Gastrocnemius medialis (tissue), 4 donors: ENCODE data around the gene AMBN. TPM values are rescaled to one million over a fixed set of nuclear protein-coding genes. Genes with fewer than 3 reads are reported as not detected.

ENCODE experiments used
- ATAC-seq, 2 donors: fragments of 150-250 bp; one replicate each; pipeline ENCODE4 v1.9.1; 2016
- DNase-seq, 2 donors: peaks; one replicate each; pipeline ENCODE4 v3.0.0-alpha.2; 2019
- H3K27ac ChIP-seq, 4 donors: fragments of 200-600 bp; sonication (generic); 1 replicate in 1 of 4; 2 replicates in 3 of 4; pipeline ENCODE4 v1.5.1; 2016 to 2018; ENCODE audit warnings: mild to moderate bottlenecking in 2 of 4, moderate library complexity in 1 of 4
- H3K27me3 ChIP-seq, 3 donors: fragments of 200-600 bp; sonication (generic) in 2 of 3; 1 replicate in 1 of 3; 2 replicates in 2 of 3; pipeline versions ENCODE4 v1.5.1 to v1.6.0; 2016 to 2019; ENCODE audit warnings: mild to moderate bottlenecking in 1 of 3, moderate library complexity in 1 of 3
- H3K36me3 ChIP-seq, 2 donors: fragments of 200-600 bp; sonication (generic) in 1 of 2; one replicate each; pipeline ENCODE4 v1.5.1; 2017 to 2018
- H3K4me1 ChIP-seq, 2 donors: fragments of 200-600 bp; sonication (generic) in 1 of 2; one replicate each; pipeline ENCODE4 v1.5.1; 2016 to 2017; ENCODE audit warnings: mild to moderate bottlenecking in 2 of 2
- H3K4me3 ChIP-seq, 4 donors: fragments of 200-600 bp; sonication (generic) in 3 of 4; 1 replicate in 1 of 4; 2 replicates in 3 of 4; pipeline ENCODE4 v1.5.1; 2016 to 2019; ENCODE audit warnings: mild to moderate bottlenecking in 2 of 4
- H3K9me3 ChIP-seq, 3 donors: fragments of 200-600 bp; sonication (generic) in 2 of 3; 1 replicate in 1 of 3; 2 replicates in 2 of 3; pipeline ENCODE4 v1.5.1; 2016 to 2019
- POLR2A ChIP-seq, 2 donors: fragments of 450-650 bp; IDR thresholded peaks; one replicate each; pipeline ENCODE4 v1.6.1; 2017; ENCODE audit warnings: antibody characterized with exemption in 2 of 2, mild to moderate bottlenecking in 2 of 2, moderate library complexity in 2 of 2
- in situ Hi-C, 4 donors: fragments of 200-750 bp; cut with MboI; loops; one replicate each; pipeline versions ENCODE4 v1.15.0 to v1.8.0; 2017; ENCODE audit warnings: low sequenced_read_pairs in 4 of 4
- intact Hi-C: fragments of 100-400 bp; cut with DNase I; formaldehyde crosslinking; loops from one replicate; pipeline ENCODE4 v1.15.1; 2023; ENCODE audit warnings: low total_unique reads
- total RNA-seq, 4 donors: library from RNA; depleted of rRNA; stranded (reverse); fragments of >200 nt; gene quantifications; one replicate each; pipeline versions ENCODE4 v1.1.0 to v1.2.3, GENCODE V29; 2016
- TF ChIP-seq, protein P1 (sequence below), 5 experiments: fragments of 450-650 bp in 3 of 5; fragments of 200-600 bp in 2 of 5; sonication (generic) in 2 of 5; IDR thresholded peaks in 4 of 5; conservative IDR thresholded peaks in 1 of 5; 1 replicate in 4 of 5; 2 replicates in 1 of 5; pipeline ENCODE4 v1.5.1; 2016 to 2019; ENCODE audit warnings: antibody characterized with exemption in 5 of 5, mild to moderate bottlenecking in 3 of 5, moderate library complexity in 3 of 5

The AMBN gene
- total RNA-seq, 4 donors from 2014 or later, result not detected

DNA sequence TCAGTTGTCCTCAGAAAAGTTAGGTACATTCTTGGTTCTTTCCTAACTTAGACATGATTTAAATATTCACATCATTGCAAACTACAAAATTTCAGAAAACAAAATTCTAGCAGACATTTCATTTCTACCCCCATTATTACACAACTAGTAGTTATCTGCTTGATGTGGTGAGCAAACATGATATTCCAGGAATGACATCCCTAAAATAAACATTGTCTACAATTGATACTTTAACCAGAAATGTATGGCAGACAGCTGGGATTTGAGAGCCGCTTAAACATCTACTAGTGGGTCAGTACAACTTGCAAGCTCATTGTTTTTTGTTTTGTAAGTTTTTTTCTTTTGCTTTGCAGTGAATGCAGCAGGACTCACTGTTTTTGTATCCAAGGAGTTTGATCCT is 32.1 kb upstream of the AMBN start:
- intact Hi-C loops, result no loop called here
- TF ChIP-seq, protein P1, sequence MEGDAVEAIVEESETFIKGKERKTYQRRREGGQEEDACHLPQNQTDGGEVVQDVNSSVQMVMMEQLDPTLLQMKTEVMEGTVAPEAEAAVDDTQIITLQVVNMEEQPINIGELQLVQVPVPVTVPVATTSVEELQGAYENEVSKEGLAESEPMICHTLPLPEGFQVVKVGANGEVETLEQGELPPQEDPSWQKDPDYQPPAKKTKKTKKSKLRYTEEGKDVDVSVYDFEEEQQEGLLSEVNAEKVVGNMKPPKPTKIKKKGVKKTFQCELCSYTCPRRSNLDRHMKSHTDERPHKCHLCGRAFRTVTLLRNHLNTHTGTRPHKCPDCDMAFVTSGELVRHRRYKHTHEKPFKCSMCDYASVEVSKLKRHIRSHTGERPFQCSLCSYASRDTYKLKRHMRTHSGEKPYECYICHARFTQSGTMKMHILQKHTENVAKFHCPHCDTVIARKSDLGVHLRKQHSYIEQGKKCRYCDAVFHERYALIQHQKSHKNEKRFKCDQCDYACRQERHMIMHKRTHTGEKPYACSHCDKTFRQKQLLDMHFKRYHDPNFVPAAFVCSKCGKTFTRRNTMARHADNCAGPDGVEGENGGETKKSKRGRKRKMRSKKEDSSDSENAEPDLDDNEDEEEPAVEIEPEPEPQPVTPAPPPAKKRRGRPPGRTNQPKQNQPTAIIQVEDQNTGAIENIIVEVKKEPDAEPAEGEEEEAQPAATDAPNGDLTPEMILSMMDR (IDR thresholded peaks at IDR 0.05 in 4 of 5, conservative IDR thresholded peaks at IDR 0.05 in 1 of 5), result no peak
- TF ChIP-seq POLR2A (IDR thresholded peaks at IDR 0.05), result no peak
- no peaks in the 10 kb centered on the region for H3K27me3 ChIP-seq
- DNase-seq, result no peak
- in situ Hi-C loops, result no loop called here
- no peak for ATAC-seq
- H3K36me3 ChIP-seq, result no peaks in the 10 kb centered on the region
- no peak overlapping the region for H3K4me3 ChIP-seq
- no peak overlapping the region for H3K27ac ChIP-seq
- H3K4me1 ChIP-seq, result no peaks in the 10 kb centered on the region
- no peaks in the 10 kb centered on the region for H3K9me3 ChIP-seq

DNA sequence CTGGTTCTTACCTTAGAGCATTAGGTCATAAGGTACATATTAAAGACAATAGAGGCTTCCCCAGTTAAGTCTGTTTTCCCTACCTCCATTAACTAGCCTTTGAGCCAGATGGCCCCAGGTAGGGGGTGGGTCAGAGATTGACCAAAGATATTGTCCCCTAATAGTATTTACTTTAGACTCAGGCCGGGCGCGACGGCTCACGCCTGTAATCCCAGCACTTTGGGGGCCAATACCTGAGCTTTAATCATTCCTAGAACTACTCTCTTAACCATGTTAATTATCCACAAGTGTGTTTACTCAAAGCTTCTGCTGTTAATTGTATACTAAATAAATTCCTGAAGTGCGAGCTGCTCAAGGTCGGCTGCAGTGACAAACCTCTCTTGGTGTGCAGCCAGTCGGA is 28.0 kb upstream of the AMBN start:
- no peak overlapping the region for H3K4me3 ChIP-seq
- no peaks in the 10 kb centered on the region for H3K27me3 ChIP-seq
- DNase-seq (no peak), ATAC-seq (no peak)
- no peaks in the 10 kb centered on the region for H3K9me3 ChIP-seq
- H3K27ac ChIP-seq, result no peak overlapping the region
- intact Hi-C loops (no loop called here), in situ Hi-C loops (no loop called here)
- H3K36me3 ChIP-seq, result no peaks in the 10 kb centered on the region
- TF ChIP-seq POLR2A (IDR thresholded peaks at IDR 0.05), result no peak
- TF ChIP-seq, protein P1 (IDR thresholded peaks at IDR 0.05 in 4 of 5, conservative IDR thresholded peaks at IDR 0.05 in 1 of 5), result no peak
- no peaks in the 10 kb centered on the region for H3K4me1 ChIP-seq

DNA sequence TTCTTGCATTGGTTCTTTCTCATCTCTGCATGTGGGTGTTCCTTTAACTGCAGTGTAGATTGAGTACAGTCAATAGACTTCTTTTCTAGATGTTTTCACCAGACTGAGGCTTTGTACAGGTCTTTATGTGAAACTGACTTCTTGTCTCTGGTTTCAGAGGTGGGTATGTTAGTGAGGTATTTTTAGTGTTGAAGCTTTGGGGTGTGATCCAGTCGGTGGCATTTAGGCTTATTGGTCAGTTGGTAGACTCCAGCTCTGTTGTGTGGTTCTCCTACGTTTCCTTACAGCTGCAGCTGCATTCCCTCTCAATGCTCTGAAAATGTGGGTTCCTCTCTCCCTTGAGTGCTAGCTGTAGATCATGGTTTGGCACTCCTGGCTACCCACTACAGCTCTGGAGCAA is 21.3 kb upstream of the AMBN start:
- DNase-seq (no peak), ATAC-seq (no peak)
- TF ChIP-seq, protein P1 (IDR thresholded peaks at IDR 0.05 in 4 of 5, conservative IDR thresholded peaks at IDR 0.05 in 1 of 5), result no peak
- TF ChIP-seq POLR2A (IDR thresholded peaks at IDR 0.05), result no peak
- H3K36me3 ChIP-seq, result no peaks in the 10 kb centered on the region
- no peak overlapping the region for H3K27ac ChIP-seq
- H3K27me3 ChIP-seq, result no peaks in the 10 kb centered on the region
- intact Hi-C loops (no loop called here), in situ Hi-C loops (no loop called here)
- H3K4me3 ChIP-seq, result no peak overlapping the region
- H3K4me1 ChIP-seq, result no peaks in the 10 kb centered on the region
- H3K9me3 ChIP-seq, result no peaks in the 10 kb centered on the region

DNA sequence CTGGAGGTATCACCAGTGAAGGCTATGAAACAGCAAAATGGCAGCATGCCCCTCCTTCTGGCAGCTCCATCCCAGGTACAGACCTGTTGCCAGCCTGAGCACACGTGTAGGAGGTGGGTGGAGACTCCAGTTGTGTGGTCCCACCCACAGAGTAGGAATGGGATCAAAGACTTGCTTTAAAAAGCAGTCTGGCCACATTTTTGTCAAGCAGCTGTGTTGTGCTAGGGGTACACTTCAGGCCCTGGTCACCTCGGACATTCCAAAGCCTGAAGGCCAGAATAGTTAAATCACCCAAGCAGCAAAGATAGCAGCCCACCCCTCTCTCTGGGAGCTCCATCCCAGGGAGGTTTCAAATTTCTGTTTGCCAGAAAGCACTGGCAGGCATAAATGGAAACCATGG is 20.3 kb upstream of the AMBN start:
- intact Hi-C loops (no loop called here), in situ Hi-C loops (no loop called here)
- no peak for DNase-seq
- no peak overlapping the region for H3K27ac ChIP-seq
- TF ChIP-seq, protein P1 (IDR thresholded peaks at IDR 0.05 in 4 of 5, conservative IDR thresholded peaks at IDR 0.05 in 1 of 5), result no peak
- no peak for TF ChIP-seq POLR2A (IDR thresholded peaks at IDR 0.05)
- H3K36me3 ChIP-seq, result no peaks in the 10 kb centered on the region
- ATAC-seq, result no peak
- H3K4me3 ChIP-seq, result no peak overlapping the region
- no peaks in the 10 kb centered on the region for H3K27me3 ChIP-seq
- no peaks in the 10 kb centered on the region for H3K9me3 ChIP-seq
- no peaks in the 10 kb centered on the region for H3K4me1 ChIP-seq

DNA sequence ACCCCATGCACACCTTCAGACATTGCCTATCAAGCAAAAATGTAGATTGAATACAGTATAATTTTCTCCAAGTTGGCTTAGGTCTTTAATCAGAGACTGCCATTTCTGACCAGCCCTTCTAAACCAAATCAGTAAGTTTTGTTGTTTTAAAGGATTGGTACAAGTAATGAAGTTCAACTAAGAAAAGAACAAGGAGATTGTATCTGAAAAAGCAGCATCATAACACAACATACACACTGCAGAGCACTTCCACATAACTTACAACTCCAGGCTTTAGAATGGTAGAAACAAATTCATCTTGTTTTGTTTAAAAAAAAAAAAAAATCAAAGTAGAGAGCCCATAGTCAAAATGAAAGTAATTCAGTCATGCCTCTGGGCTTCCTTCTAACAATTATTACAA is 16.1 kb upstream of the AMBN start:
- H3K27ac ChIP-seq, result no peak overlapping the region
- no peak overlapping the region for H3K4me3 ChIP-seq
- ATAC-seq (no peak), DNase-seq (no peak)
- H3K27me3 ChIP-seq, result no peaks in the 10 kb centered on the region
- H3K9me3 ChIP-seq, result no peaks in the 10 kb centered on the region
- H3K36me3 ChIP-seq, result no peaks in the 10 kb centered on the region
- TF ChIP-seq POLR2A (IDR thresholded peaks at IDR 0.05), result no peak
- TF ChIP-seq, protein P1 (IDR thresholded peaks at IDR 0.05 in 4 of 5, conservative IDR thresholded peaks at IDR 0.05 in 1 of 5), result no peak
- intact Hi-C loops, result no loop called here
- no peaks in the 10 kb centered on the region for H3K4me1 ChIP-seq
- in situ Hi-C loops, result no loop called here
